HCT116 (cell line): Measurements from ENCODE around the gene SIK3.

Experiments used
- ATF3 ChIP-seq: IDR thresholded peaks from 2 replicates; pipeline ENCODE4 v1.6.1; 2012
- CEBPB ChIP-seq: IDR thresholded peaks from 2 replicates; pipeline ENCODE4 v1.6.1; 2012; ENCODE audit warnings: low read depth
- CTCF ChIP-seq, 3 experiments: fragments of 200-600 bp in 1 of 3; sonication (generic) in 1 of 3; IDR thresholded peaks in 2 of 3; conservative IDR thresholded peaks in 1 of 3; 2 replicates each; pipeline ENCODE4 v1.5.1; 2012 to 2017; ENCODE audit warnings: low read depth in 2 of 3, low read length in 2 of 3, antibody characterized with exemption in 1 of 3, borderline replicate concordance in 1 of 3, control low read depth in 1 of 3, mild to moderate bottlenecking in 1 of 3, mixed read lengths in 1 of 3, mixed run types in 1 of 3, moderate library complexity in 1 of 3; ENCODE audit not compliant: insufficient read depth in 1 of 3
- ELF1 ChIP-seq: IDR thresholded peaks from 2 replicates; pipeline ENCODE4 v1.6.1; 2012; ENCODE audit warnings: low read depth, borderline replicate concordance
- EZH2phosphoT487 ChIP-seq: fragments of 200-600 bp; IDR thresholded peaks from 2 replicates; pipeline ENCODE4 v1.6.1; 2018; ENCODE audit warnings: antibody characterized with exemption, borderline replicate concordance
- POLR2A ChIP-seq: IDR thresholded peaks from 2 replicates; pipeline ENCODE4 v1.7.0; 2011; ENCODE audit warnings: borderline replicate concordance; ENCODE audit not compliant: insufficient read depth, insufficient read length; ENCODE audit errors: extremely low read depth
- POLR2AphosphoS5 ChIP-seq: IDR thresholded peaks from 2 replicates; pipeline ENCODE4 v1.6.1; 2011; ENCODE audit warnings: mild to moderate bottlenecking, low read depth, low read length, moderate library complexity
- RAD21 ChIP-seq: IDR thresholded peaks from 2 replicates; pipeline ENCODE4 v1.6.1; 2012; ENCODE audit warnings: low read depth, mild to moderate bottlenecking
- REST ChIP-seq: IDR thresholded peaks from 2 replicates; pipeline ENCODE4 v1.6.1; 2012; ENCODE audit warnings: low read depth
- SP1 ChIP-seq: IDR thresholded peaks from 2 replicates; pipeline ENCODE4 v1.6.1; 2012; ENCODE audit warnings: low read depth
- YY1 ChIP-seq: IDR thresholded peaks from 2 replicates; pipeline ENCODE4 v1.6.1; 2011; ENCODE audit warnings: low read length, low read depth, moderate library complexity, mild to moderate bottlenecking; ENCODE audit not compliant: insufficient replicate concordance; ENCODE audit errors: extremely low read depth
- ZFX ChIP-seq: fragments of 450-650 bp; IDR thresholded peaks from 2 replicates; pipeline ENCODE4 v1.6.1; 2017
- ZNF274 ChIP-seq: fragments of 200-500 bp; sonication (Bioruptor generic); IDR thresholded peaks from 2 replicates; pipeline ENCODE4 v1.6.1; 2014; ENCODE audit warnings: mild to moderate bottlenecking, low read depth, low read length, inconsistent platforms
- TF ChIP-seq, protein P1 (sequence below): IDR thresholded peaks from 2 replicates; pipeline ENCODE4 v1.6.1; 2012

GRCh38 chr11:116936754-116937446 lies 161.3 kb downstream of the SIK3 start:
- TF ChIP-seq EZH2phosphoT487 (no peak), POLR2A (no peak), YY1 (no peak), POLR2AphosphoS5 (no peak), ATF3 (no peak), RAD21 (no peak), CTCF (IDR thresholded peaks at IDR 0.05 in 2 of 3, conservative IDR thresholded peaks at IDR 0.05 in 1 of 3; ENCODE audit: borderline replicate concordance in 1 of 3, insufficient read depth in 1 of 3, low read depth in 2 of 3, low read length in 2 of 3) (no peak), CEBPB (no peak), ZNF274 (no peak), ELF1 (no peak), ZFX (no peak), REST (no peak), SP1 (no peak)
- TF ChIP-seq, protein P1, sequence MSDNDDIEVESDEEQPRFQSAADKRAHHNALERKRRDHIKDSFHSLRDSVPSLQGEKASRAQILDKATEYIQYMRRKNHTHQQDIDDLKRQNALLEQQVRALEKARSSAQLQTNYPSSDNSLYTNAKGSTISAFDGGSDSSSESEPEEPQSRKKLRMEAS, result no peak
